SKM-1 (cell line): ENCODE data around the gene SMIM28.

Experiments
- DNase-seq: peaks from one replicate; lab custom pipeline; 2025; ENCODE audit not compliant: unreplicated experiment; lab: John Stamatoyannopoulos, UW

The SMIM28 gene

GRCh38 chr6:138429761-138430160 is 52.1 kb downstream of the SMIM28 start:
- DNase-seq = no peak

- DNase-seq = no peak
These were observed 52.8 kb downstream of the SMIM28 start for GRCh38 chr6:138430361-138431145.

- peak; percentile 70 for DNase-seq
These were observed 53.8 kb downstream of the SMIM28 start for GRCh38 chr6:138431256-138432062.

- DNase-seq = no peak
These were observed 54.3 kb downstream of the SMIM28 start for GRCh38 chr6:138432063-138432356.
